Smooth muscle cell (in vitro differentiated cells): ENCODE data around the gene OGFOD2. TPM values are rescaled to one million over a fixed set of nuclear protein-coding genes. Genes with fewer than 3 reads are reported as not detected.
"Not testable (repeated sequence)": the region's sequence is repeated elsewhere in the genome, so short reads cannot be mapped to it uniquely, and the experiment has no call there.

Source experiments
- DNase-seq: peaks from one replicate; lab custom pipeline; 2025; ENCODE audit not compliant: unreplicated experiment; lab: John Stamatoyannopoulos, UW
- H2AFZ ChIP-seq: fragments of 200-600 bp; sonication (generic); 2 replicates; pipeline ENCODE4 v1.6.0; 2016; ENCODE audit warnings: antibody characterized with exemption, low read depth, mild to moderate bottlenecking
- H3F3A ChIP-seq: fragments of 200-600 bp; sonication (generic); 2 replicates; pipeline ENCODE4 v1.6.0; 2017; ENCODE audit warnings: antibody characterized with exemption, low read depth
- H3K27ac ChIP-seq: fragments of 200-600 bp; sonication (generic); 2 replicates; pipeline ENCODE4 v1.5.1; 2016; ENCODE audit warnings: low read depth, mild to moderate bottlenecking
- H3K27me3 ChIP-seq: fragments of 200-600 bp; sonication (generic); 2 replicates; pipeline ENCODE4 v1.6.1; 2016; ENCODE audit warnings: low read depth, mild to moderate bottlenecking
- H3K36me3 ChIP-seq: fragments of 200-600 bp; sonication (generic); 2 replicates; pipeline ENCODE4 v1.5.1; 2016; ENCODE audit warnings: low read depth
- H3K4me1 ChIP-seq: fragments of 200-600 bp; sonication (generic); 2 replicates; pipeline ENCODE4 v1.5.1; 2016; ENCODE audit warnings: low read depth
- H3K4me2 ChIP-seq: fragments of 200-600 bp; sonication (generic); 2 replicates; pipeline ENCODE4 v1.6.0; 2016; ENCODE audit warnings: mild to moderate bottlenecking
- H3K4me3 ChIP-seq: fragments of 200-600 bp; sonication (generic); 2 replicates; pipeline ENCODE4 v1.5.1; 2016; ENCODE audit warnings: mild to moderate bottlenecking
- H3K79me2 ChIP-seq: fragments of 200-600 bp; sonication (generic); 2 replicates; pipeline ENCODE4 v1.6.0; 2016; ENCODE audit warnings: low read depth, mild to moderate bottlenecking
- H3K9ac ChIP-seq: fragments of 200-600 bp; sonication (generic); 2 replicates; pipeline ENCODE4 v1.6.0; 2016; ENCODE audit warnings: low read depth
- H3K9me3 ChIP-seq: fragments of 200-600 bp; sonication (generic); replicated peaks from 2 replicates; pipeline ENCODE4 v1.5.1; 2016; ENCODE audit warnings: low read depth
- H4K20me1 ChIP-seq: fragments of 200-600 bp; sonication (generic); 2 replicates; pipeline ENCODE4 v1.6.0; 2016; ENCODE audit warnings: low read depth
- WGBS: methylation state at CpG from one replicate; pipeline ENCODE4 v1.1.7; 2016; ENCODE audit warnings: low lambda C conversion rate; 5-methylcytosine and 5-hydroxymethylcytosine counted together
- polyA plus RNA-seq: library from polyadenylated mRNA; unstranded; fragments of >200 nt; fragmentation: Nextera tagmentation; extraction: Ambion mirVana; gene quantifications from 2 replicates; pipeline ENCODE4 v1.2.1, GENCODE V29; 2016
- total RNA-seq: library from RNA; depleted of rRNA; stranded (reverse); fragments of >200 nt; gene quantifications from 2 replicates; pipeline ENCODE4 v1.2.3, GENCODE V29; 2014
- TF ChIP-seq, protein P1 (sequence below): fragments of 200-600 bp; sonication (generic); IDR thresholded peaks from 2 replicates; pipeline ENCODE4 v1.5.1; 2017; ENCODE audit warnings: borderline replicate concordance, mild to moderate bottlenecking, antibody characterized with exemption; ENCODE audit not compliant: insufficient read depth, poor library complexity, severe bottlenecking

Gene OGFOD2
- total and polyA plus RNA-seq, 2 experiments from 2014 or later: 9.7 to 15.8 TPM

DNA sequence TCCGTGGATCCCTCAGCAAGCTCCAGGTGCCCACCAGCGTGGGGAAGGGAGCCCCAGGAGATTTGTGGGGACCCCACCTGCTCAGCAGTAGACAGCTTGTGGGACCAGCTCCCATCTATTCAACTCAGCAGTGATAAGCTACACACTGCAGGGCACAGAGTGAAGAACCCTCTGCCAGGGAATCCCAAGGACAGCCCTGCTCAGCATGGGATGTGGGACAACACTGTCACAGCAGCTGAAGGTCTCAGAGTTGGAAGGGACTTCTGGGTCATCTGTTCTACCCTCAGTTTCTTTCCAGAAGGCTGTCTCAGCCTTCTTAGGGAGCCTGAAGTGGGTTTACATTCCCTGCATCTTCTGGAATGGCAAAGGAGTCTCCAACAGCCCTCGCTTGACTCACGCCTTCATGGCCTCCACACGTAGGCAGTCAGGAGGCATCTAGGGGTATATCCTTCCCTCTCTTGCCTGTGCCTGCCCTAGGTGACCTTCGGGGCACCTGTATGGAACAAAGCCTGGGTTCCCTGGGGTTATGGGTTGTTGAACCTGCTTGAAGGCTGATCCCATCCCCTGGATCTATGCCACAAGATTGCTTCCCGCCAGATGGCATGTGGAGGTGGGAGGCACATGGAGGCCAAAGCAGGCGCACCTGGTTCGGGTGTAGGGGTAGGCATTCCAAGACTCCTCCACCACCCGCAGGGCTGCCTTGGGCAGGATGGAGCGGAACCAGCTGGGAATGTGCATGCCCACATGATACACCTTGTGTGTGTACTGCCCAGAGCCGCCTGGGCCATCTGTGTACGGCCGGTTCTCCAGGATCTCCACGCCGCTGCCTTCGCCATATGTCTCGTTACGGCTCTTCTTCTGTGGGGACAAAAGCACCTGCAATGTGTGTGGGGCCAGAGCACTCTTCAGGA, 38.4 kb downstream of the OGFOD2 start:
- no peaks in the 10 kb centered on the region for H3K79me2 ChIP-seq
- no peak for DNase-seq
- no peaks in the 10 kb centered on the region for H3K36me3 ChIP-seq
- H3K4me1 ChIP-seq: no peaks in the 10 kb centered on the region
- no peak overlapping the region for H3K4me2 ChIP-seq
- WGBS: 96% methylated on average over 19 of the region's 19 CpGs
- H3K9me3 ChIP-seq: no peaks in the 10 kb centered on the region
- H3K27ac ChIP-seq: no peak overlapping the region
- no peak overlapping the region for H3K4me3 ChIP-seq
- no peaks in the 10 kb centered on the region for H3F3A ChIP-seq
- no peak overlapping the region for H3K9ac ChIP-seq
- H2AFZ ChIP-seq: no peak overlapping the region
- TF ChIP-seq, protein P1, sequence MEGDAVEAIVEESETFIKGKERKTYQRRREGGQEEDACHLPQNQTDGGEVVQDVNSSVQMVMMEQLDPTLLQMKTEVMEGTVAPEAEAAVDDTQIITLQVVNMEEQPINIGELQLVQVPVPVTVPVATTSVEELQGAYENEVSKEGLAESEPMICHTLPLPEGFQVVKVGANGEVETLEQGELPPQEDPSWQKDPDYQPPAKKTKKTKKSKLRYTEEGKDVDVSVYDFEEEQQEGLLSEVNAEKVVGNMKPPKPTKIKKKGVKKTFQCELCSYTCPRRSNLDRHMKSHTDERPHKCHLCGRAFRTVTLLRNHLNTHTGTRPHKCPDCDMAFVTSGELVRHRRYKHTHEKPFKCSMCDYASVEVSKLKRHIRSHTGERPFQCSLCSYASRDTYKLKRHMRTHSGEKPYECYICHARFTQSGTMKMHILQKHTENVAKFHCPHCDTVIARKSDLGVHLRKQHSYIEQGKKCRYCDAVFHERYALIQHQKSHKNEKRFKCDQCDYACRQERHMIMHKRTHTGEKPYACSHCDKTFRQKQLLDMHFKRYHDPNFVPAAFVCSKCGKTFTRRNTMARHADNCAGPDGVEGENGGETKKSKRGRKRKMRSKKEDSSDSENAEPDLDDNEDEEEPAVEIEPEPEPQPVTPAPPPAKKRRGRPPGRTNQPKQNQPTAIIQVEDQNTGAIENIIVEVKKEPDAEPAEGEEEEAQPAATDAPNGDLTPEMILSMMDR: no peak
- no peaks in the 10 kb centered on the region for H4K20me1 ChIP-seq
- H3K27me3 ChIP-seq: no peaks in the 10 kb centered on the region

- H3K4me3 ChIP-seq, DNase-seq, H3K36me3 ChIP-seq, H3K9me3 ChIP-seq, H3K79me2 ChIP-seq, H3F3A ChIP-seq, H3K9ac ChIP-seq, H3K4me2 ChIP-seq, H3K4me1 ChIP-seq, H2AFZ ChIP-seq, H3K27me3 ChIP-seq, H4K20me1 ChIP-seq, H3K27ac ChIP-seq: not testable (repeated sequence)
- WGBS: 94% methylated on average over 4 of the region's 4 CpGs
These were observed 39.4 kb downstream of the OGFOD2 start for GRCh38 chr12:123014473-123014872.

- H3K9ac ChIP-seq: no peak overlapping the region
- no peaks in the 10 kb centered on the region for H3K9me3 ChIP-seq
- no peak overlapping the region for H2AFZ ChIP-seq
- no peaks in the 10 kb centered on the region for H3K79me2 ChIP-seq
- DNase-seq: no peak
- no peaks in the 10 kb centered on the region for H3K36me3 ChIP-seq
- no peaks in the 10 kb centered on the region for H3K27me3 ChIP-seq
- H3K4me3 ChIP-seq: no peak overlapping the region
- WGBS: 100% methylated on average over 1 of the region's 1 CpG
- H3K4me1 ChIP-seq: no peaks in the 10 kb centered on the region
- H3K27ac ChIP-seq: no peak overlapping the region
- TF ChIP-seq, protein P1: no peak
- no peak overlapping the region for H3K4me2 ChIP-seq
- no peaks in the 10 kb centered on the region for H3F3A ChIP-seq
- no peaks in the 10 kb centered on the region for H4K20me1 ChIP-seq
These were observed 42.7 kb downstream of the OGFOD2 start for GRCh38 chr12:123017753-123018152.

DNA sequence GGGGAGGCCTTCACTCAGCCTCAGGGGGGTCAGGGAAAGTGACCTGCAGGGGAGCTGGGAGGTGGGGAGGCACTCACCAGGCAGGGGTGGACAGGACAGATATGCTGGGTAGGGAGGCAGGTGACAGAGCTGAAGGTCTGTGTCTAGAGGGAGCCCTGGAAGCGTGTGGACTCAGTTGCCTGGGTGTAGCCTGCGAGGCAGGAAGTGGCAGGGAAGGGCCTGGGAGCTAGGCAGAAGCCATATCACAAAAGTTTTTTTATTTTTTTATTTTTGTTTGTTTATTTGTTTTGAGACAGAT, 44.7 kb downstream of the OGFOD2 start:
- no peak overlapping the region for H3K27ac ChIP-seq
- no peaks in the 10 kb centered on the region for H3K9me3 ChIP-seq
- H3K9ac ChIP-seq: no peak overlapping the region
- 95% methylated on average over 2 of the region's 2 CpGs for WGBS
- H3K36me3 ChIP-seq: no peaks in the 10 kb centered on the region
- H2AFZ ChIP-seq: no peak overlapping the region
- H3K4me2 ChIP-seq: no peak overlapping the region
- H3K4me3 ChIP-seq: no peak overlapping the region
- TF ChIP-seq, protein P1: no peak
- DNase-seq: no peak
- no peaks in the 10 kb centered on the region for H3K27me3 ChIP-seq
- no peaks in the 10 kb centered on the region for H3F3A ChIP-seq
- no peaks in the 10 kb centered on the region for H3K4me1 ChIP-seq
- no peaks in the 10 kb centered on the region for H3K79me2 ChIP-seq
- H4K20me1 ChIP-seq: no peaks in the 10 kb centered on the region
